ENCODE data around the gene ATP5IF1.

- no peak for TF ChIP-seq CTCF (IDR thresholded peaks at IDR 0.05)
- no peak for TF ChIP-seq POLR2A (IDR thresholded peaks at IDR 0.05)
Observed at GRCh38 chr1:28236656-28237322, 865 bp downstream of the ATP5IF1 start.
